IMR-90 (cell line): ENCODE results near the gene RAB3IL1. TPM values are rescaled to one million over a fixed set of nuclear protein-coding genes. Genes with fewer than 3 reads are reported as not detected.

Experiments used
- ATAC-seq: fragments of 200-7000 bp; cut with Tn5 transposase; 2 replicates; pipeline ENCODE4 v1.9.1; 2020; ENCODE audit warnings: low read depth, mild to moderate bottlenecking, moderate library complexity
- BruUV-seq: library from RNA; stranded (reverse); fragments of 400-500 nt; replicated peaks from 2 replicates; lab custom pipeline; 2021; lab: Mats Ljungman, UMichigan
- CTCF ChIA-PET: fragments of 300-600 bp; formaldehyde crosslinking; extraction: SDS; loops from one replicate; lab custom pipeline; 2021; ENCODE audit warnings: antibody characterized with exemption; lab: Yijun Ruan, JAX
- POLR2A ChIA-PET: fragments of 300-600 bp; sonication (Branson Sonifier 250); formaldehyde crosslinking; loops from one replicate; lab custom pipeline; 2022; ENCODE audit warnings: antibody characterized with exemption; ENCODE audit not compliant: unreplicated experiment; lab: Charles Lee
- DNase-seq: peaks from one replicate; pipeline ENCODE4 v3.0.0; 2013
- H2AFZ ChIP-seq: replicated peaks from 2 replicates; pipeline ENCODE3; 2013; ENCODE audit warnings: low read length, mild to moderate bottlenecking; ENCODE audit not compliant: poor library complexity
- H2AK5ac ChIP-seq: 2 replicates; pipeline ENCODE4 v1.6.1; 2013; ENCODE audit warnings: low read depth, low read length, inconsistent platforms
- H2AK9ac ChIP-seq: replicated peaks from 2 replicates; pipeline ENCODE3; 2013; ENCODE audit warnings: mild to moderate bottlenecking, low read depth, low read length, moderate library complexity; ENCODE audit not compliant: poor library complexity
- H2BK120ac ChIP-seq: 2 replicates; pipeline ENCODE4 v1.6.1; 2013; ENCODE audit warnings: low read depth, low read length, inconsistent platforms
- H2BK15ac ChIP-seq: 3 replicates; pipeline ENCODE4 v1.6.1; 2013; ENCODE audit warnings: low read depth, low read length, inconsistent platforms
- H2BK20ac ChIP-seq: 2 replicates; pipeline ENCODE4 v1.6.1; 2013; ENCODE audit warnings: low read depth, mild to moderate bottlenecking, inconsistent platforms, low read length, moderate library complexity
- H2BK5ac ChIP-seq: 2 replicates; pipeline ENCODE4 v1.6.1; 2013; ENCODE audit warnings: mild to moderate bottlenecking, low read depth, low read length, inconsistent platforms; ENCODE audit not compliant: poor library complexity, severe bottlenecking
- H3K14ac ChIP-seq: replicated peaks from 2 replicates; pipeline ENCODE4 v1.6.1; 2013; ENCODE audit warnings: low read depth, low read length, inconsistent platforms
- H3K18ac ChIP-seq: 2 replicates; pipeline ENCODE4 v1.6.1; 2013; ENCODE audit warnings: low read depth, low read length, control low read depth
- H3K23ac ChIP-seq: 2 replicates; pipeline ENCODE4 v1.6.1; 2013; ENCODE audit warnings: low read depth, low read length, inconsistent platforms
- H3K27ac ChIP-seq: 2 replicates; pipeline ENCODE4 v1.5.1; 2013; ENCODE audit warnings: mild to moderate bottlenecking, control low read depth, low read length; ENCODE audit not compliant: insufficient read depth
- H3K27me3 ChIP-seq: 2 replicates; pipeline ENCODE4 v1.6.1; 2013; ENCODE audit warnings: low read length; ENCODE audit not compliant: control insufficient read depth, insufficient read depth
- H3K36me3 ChIP-seq: 2 replicates; pipeline ENCODE4 v1.6.1; 2013; ENCODE audit warnings: low read length, mixed read lengths; ENCODE audit not compliant: control insufficient read depth, insufficient read depth
- H3K4ac ChIP-seq: 2 replicates; pipeline ENCODE4 v1.6.1; 2013; ENCODE audit warnings: low read depth, low read length, inconsistent platforms
- H3K4me1 ChIP-seq: 2 replicates; pipeline ENCODE4 v1.6.1; 2013; ENCODE audit warnings: low read length, mixed read lengths; ENCODE audit not compliant: control insufficient read depth, insufficient read depth
- H3K4me2 ChIP-seq: 2 replicates; pipeline ENCODE4 v1.6.1; 2013; ENCODE audit warnings: low read depth, mild to moderate bottlenecking, control low read depth, low read length, moderate library complexity
- H3K4me3 ChIP-seq: 2 replicates; pipeline ENCODE4 v1.5.1; 2013; ENCODE audit warnings: low read depth, mild to moderate bottlenecking, control low read depth, low read length, moderate library complexity; ENCODE audit not compliant: insufficient read depth
- H3K56ac ChIP-seq: 2 replicates; pipeline ENCODE4 v1.6.1; 2013; ENCODE audit warnings: low read length, inconsistent platforms; ENCODE audit not compliant: insufficient read depth; ENCODE audit errors: extremely low read depth
- H3K79me1 ChIP-seq, 2 experiments: 2 replicates each; pipeline ENCODE4 v1.6.1; 2013; ENCODE audit warnings: low read length in 2 of 2, inconsistent platforms in 1 of 2, low read depth in 1 of 2
- H3K9ac ChIP-seq: 2 replicates; pipeline ENCODE4 v1.6.1; 2013; ENCODE audit warnings: low read depth, low read length, control low read depth
- H3K9me1 ChIP-seq: 2 replicates; pipeline ENCODE4 v1.6.1; 2013; ENCODE audit warnings: low read length, inconsistent platforms; ENCODE audit not compliant: insufficient read depth
- H3K9me3 ChIP-seq: 2 replicates; pipeline ENCODE4 v1.6.1; 2013; ENCODE audit warnings: low read length; ENCODE audit not compliant: control insufficient read depth, insufficient read depth
- H4K20me1 ChIP-seq: 2 replicates; pipeline ENCODE4 v1.6.1; 2013; ENCODE audit warnings: low read length, inconsistent platforms; ENCODE audit not compliant: insufficient read depth
- H4K5ac ChIP-seq: 2 replicates; pipeline ENCODE4 v1.6.1; 2013; ENCODE audit warnings: mild to moderate bottlenecking, low read depth, low read length, control low read depth
- H4K8ac ChIP-seq, 2 experiments: 2 replicates each; pipeline ENCODE4 v1.6.1; 2013; ENCODE audit warnings: low read depth in 2 of 2, low read length in 2 of 2, control low read depth in 1 of 2, inconsistent platforms in 1 of 2
- H4K91ac ChIP-seq: 2 replicates; pipeline ENCODE4 v1.6.1; 2013; ENCODE audit warnings: low read depth, low read length, inconsistent platforms; ENCODE audit not compliant: insufficient read depth
- CEBPB ChIP-seq: IDR thresholded peaks from 2 replicates; pipeline ENCODE4 v1.6.1; 2012; ENCODE audit warnings: low read depth, low read length, improper control_type of control experiment
- CHD1 ChIP-seq: IDR thresholded peaks from 2 replicates; pipeline ENCODE4 v1.6.1; 2012; ENCODE audit warnings: low read depth, low read length, improper control_type of control experiment
- FOS ChIP-seq: fragments of 150-350 bp; IDR thresholded peaks from 2 replicates; pipeline ENCODE4 v1.6.1; 2016; ENCODE audit warnings: low read depth, low read length
- MAFK ChIP-seq: IDR thresholded peaks from 2 replicates; pipeline ENCODE4 v1.6.1; 2012; ENCODE audit warnings: low read depth, low read length, improper control_type of control experiment
- MAZ ChIP-seq: IDR thresholded peaks from 2 replicates; pipeline ENCODE4 v1.6.1; 2012; ENCODE audit warnings: low read depth, mild to moderate bottlenecking, low read length, improper control_type of control experiment, moderate library complexity, borderline replicate concordance
- MXI1 ChIP-seq: IDR thresholded peaks from 2 replicates; pipeline ENCODE4 v1.6.1; 2012; ENCODE audit warnings: low read depth, mild to moderate bottlenecking, low read length, moderate library complexity, borderline replicate concordance
- NFE2L2 ChIP-seq: fragments of 150-350 bp; IDR thresholded peaks from 2 replicates; pipeline ENCODE4 v1.6.1; 2016; ENCODE audit warnings: low read depth, mild to moderate bottlenecking, low read length
- POLR2A ChIP-seq: IDR thresholded peaks from 2 replicates; pipeline ENCODE4 v1.6.1; 2012; ENCODE audit warnings: mild to moderate bottlenecking, low read depth, low read length
- RAD21 ChIP-seq: IDR thresholded peaks from 2 replicates; pipeline ENCODE4 v1.6.1; 2012; ENCODE audit warnings: low read length, improper control_type of control experiment
- RCOR1 ChIP-seq: IDR thresholded peaks from 2 replicates; pipeline ENCODE4 v1.6.1; 2012; ENCODE audit warnings: mild to moderate bottlenecking, low read length, improper control_type of control experiment; ENCODE audit not compliant: insufficient replicate concordance
- RFX5 ChIP-seq: IDR thresholded peaks from 2 replicates; pipeline ENCODE4 v1.8.0; 2012; ENCODE audit warnings: low read depth, mild to moderate bottlenecking, low read length, moderate library complexity
- SMC3 ChIP-seq: fragments of 150-350 bp; IDR thresholded peaks from 2 replicates; pipeline ENCODE4 v1.6.1; 2016; ENCODE audit warnings: low read depth, mild to moderate bottlenecking, antibody characterized with exemption, low read length, moderate library complexity
- WGBS, 2 experiments: methylation state at CpG; one replicate each; pipeline versions ENCODE4 v1.1.5 to v1.1.7; 2013; ENCODE audit warnings: missing lambda C conversion rate in 2 of 2; ENCODE audit not compliant: insufficient read length in 1 of 2; ENCODE audit errors: extremely low coverage in 2 of 2; 5-methylcytosine and 5-hydroxymethylcytosine counted together
- dilution Hi-C: fragments of 300-500 bp; cut with HindIII; formaldehyde crosslinking; loops from one replicate; pipeline ENCODE4 v1.14.3; 2018; ENCODE audit warnings: low sequenced_read_pairs; ENCODE audit not compliant: unreplicated experiment
- in situ Hi-C: fragments of 300-500 bp; cut with MboI; formaldehyde crosslinking; loops from 3 replicates; pipeline ENCODE4 v1.14.3; 2019; ENCODE audit warnings: low sequenced_read_pairs, inconsistent platforms, mixed read lengths
- intact Hi-C: fragments of 100-400 bp; cut with micrococcal nuclease; formaldehyde crosslinking; loops from 2 replicates; pipeline ENCODE4 v1.10.0; 2022
- polyA plus RNA-seq, 3 experiments: library from polyadenylated mRNA; depleted of rRNA; stranded (reverse); fragments of >200 nt; gene quantifications; 2 replicates each; pipeline ENCODE4 v1.2.3, GENCODE V29; 2012; ENCODE audit warnings: low replicate concordance in 1 of 3
- total RNA-seq: library from RNA; depleted of rRNA; stranded (reverse); fragments of >200 nt; gene quantifications from 2 replicates; pipeline ENCODE4 v1.2.3, GENCODE V29; 2012
- TF ChIP-seq, protein P1 (sequence below): fragments of 150-350 bp; IDR thresholded peaks from 2 replicates; pipeline ENCODE4 v1.6.1; 2016; ENCODE audit warnings: low read depth, mild to moderate bottlenecking, low read length, moderate library complexity, borderline replicate concordance
- TF ChIP-seq, protein P2 (sequence below): fragments of 150-350 bp; IDR thresholded peaks from 2 replicates; pipeline ENCODE4 v1.6.1; 2017; ENCODE audit warnings: mild to moderate bottlenecking, antibody characterized with exemption, low read length, low read depth
- TF ChIP-seq, protein P3 (sequence below): conservative IDR thresholded peaks from 2 replicates; pipeline ENCODE4 v1.5.1; 2012; ENCODE audit warnings: mild to moderate bottlenecking, low read depth, low read length, improper control_type of control experiment

Gene RAB3IL1
- total and polyA plus RNA-seq, 2 of the 4 experiments (the other 2 are of a cell fraction): 0.72 to 1.9 TPM

DNA sequence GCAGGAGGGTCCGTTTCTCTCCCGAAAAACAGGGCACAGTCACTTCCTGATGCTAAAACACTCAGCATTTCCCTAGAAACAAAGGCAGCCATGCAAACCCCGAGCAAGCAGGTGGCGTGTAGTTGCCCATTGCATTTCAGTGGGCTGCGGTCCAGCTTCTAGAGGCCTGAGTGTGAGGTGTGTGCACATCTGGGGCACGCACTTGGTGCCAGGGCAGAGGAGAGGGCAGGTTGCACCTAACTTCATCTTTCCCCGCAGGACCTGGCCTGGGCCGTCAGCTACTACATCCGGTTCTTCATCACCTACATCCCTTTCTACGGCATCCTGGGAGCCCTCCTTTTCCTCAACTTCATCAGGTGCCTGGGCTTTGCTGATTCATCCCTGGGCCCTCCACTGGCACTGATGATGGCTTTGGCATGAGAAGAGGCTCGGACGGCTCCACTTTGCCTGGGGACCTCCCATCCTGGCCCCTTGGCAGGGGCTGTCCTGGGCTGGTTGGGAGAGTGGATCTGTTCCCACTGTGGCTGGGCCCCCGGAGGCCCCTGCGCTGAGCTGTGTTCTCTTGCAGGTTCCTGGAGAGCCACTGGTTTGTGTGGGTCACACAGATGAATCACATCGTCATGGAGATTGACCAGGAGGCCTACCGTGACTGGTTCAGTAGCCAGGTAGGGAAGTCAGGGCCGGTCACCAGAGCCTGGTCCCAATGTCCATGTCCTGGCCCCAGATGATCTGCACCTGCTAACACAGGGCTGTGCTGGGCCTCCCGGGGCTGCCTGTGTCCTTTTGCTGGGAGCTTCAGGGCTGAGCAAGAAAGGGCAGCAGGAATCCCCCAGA is 54.4 kb downstream of the RAB3IL1 start:
- no peaks in the 10 kb centered on the region for H3K9me1 ChIP-seq
- H3K79me1 ChIP-seq: no peaks in the 10 kb centered on the region
- no peaks in the 10 kb centered on the region for H4K20me1 ChIP-seq
- no peak overlapping the region for H3K56ac ChIP-seq
- no peak overlapping the region for H2BK120ac ChIP-seq
- no peak overlapping the region for H4K8ac ChIP-seq
- DNase-seq (no peak), ATAC-seq (no peak)
- no peak overlapping the region for H4K5ac ChIP-seq
- no peak overlapping the region for H3K18ac ChIP-seq
- H2AK9ac ChIP-seq: no peak overlapping the region
- H3K36me3 ChIP-seq: peaks cover 41% of the 10 kb centered on the region
- H2AK5ac ChIP-seq: no peak overlapping the region
- no peak overlapping the region for H3K27ac ChIP-seq
- H3K4me1 ChIP-seq: no peaks in the 10 kb centered on the region
- no peak overlapping the region for H3K23ac ChIP-seq
- no CpG with 5 or more reads among the region's 18 CpGs for WGBS, 2 experiments
- H2BK20ac ChIP-seq: no peak overlapping the region
- H3K4me3 ChIP-seq: no peak overlapping the region
- no peak overlapping the region for H4K91ac ChIP-seq
- no peak overlapping the region for H3K4ac ChIP-seq
- no peak overlapping the region for H3K4me2 ChIP-seq
- in situ Hi-C loops (loop anchor here (25.0 kb wide), 1 partner anchor 449 kb away; no protein-coding TSS in a partner anchor), intact Hi-C loops (no loop called here), dilution Hi-C loops (no loop called here)
- CTCF ChIA-PET: no interaction called here
- no peaks in the 10 kb centered on the region for H3K27me3 ChIP-seq
- H2BK5ac ChIP-seq: no peak overlapping the region
- H3K9ac ChIP-seq: no peak overlapping the region
- H2AFZ ChIP-seq: no peak overlapping the region
- POLR2A ChIA-PET: no interaction called here
- H3K14ac ChIP-seq: no peak overlapping the region
- H2BK15ac ChIP-seq: no peak overlapping the region
- no peaks in the 10 kb centered on the region for H3K9me3 ChIP-seq
- BruUV-seq: no TSS peak
- TF ChIP-seq POLR2A: no peak
- no peak for TF ChIP-seq CHD1
- TF ChIP-seq MAFK: no peak
- TF ChIP-seq CEBPB: no peak
- TF ChIP-seq, protein P1, sequence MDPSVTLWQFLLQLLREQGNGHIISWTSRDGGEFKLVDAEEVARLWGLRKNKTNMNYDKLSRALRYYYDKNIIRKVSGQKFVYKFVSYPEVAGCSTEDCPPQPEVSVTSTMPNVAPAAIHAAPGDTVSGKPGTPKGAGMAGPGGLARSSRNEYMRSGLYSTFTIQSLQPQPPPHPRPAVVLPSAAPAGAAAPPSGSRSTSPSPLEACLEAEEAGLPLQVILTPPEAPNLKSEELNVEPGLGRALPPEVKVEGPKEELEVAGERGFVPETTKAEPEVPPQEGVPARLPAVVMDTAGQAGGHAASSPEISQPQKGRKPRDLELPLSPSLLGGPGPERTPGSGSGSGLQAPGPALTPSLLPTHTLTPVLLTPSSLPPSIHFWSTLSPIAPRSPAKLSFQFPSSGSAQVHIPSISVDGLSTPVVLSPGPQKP: no peak
- no peak for TF ChIP-seq SMC3
- TF ChIP-seq NFE2L2: no peak
- TF ChIP-seq FOS: no peak
- TF ChIP-seq RCOR1: no peak
- TF ChIP-seq RAD21: no peak
- TF ChIP-seq, protein P2, sequence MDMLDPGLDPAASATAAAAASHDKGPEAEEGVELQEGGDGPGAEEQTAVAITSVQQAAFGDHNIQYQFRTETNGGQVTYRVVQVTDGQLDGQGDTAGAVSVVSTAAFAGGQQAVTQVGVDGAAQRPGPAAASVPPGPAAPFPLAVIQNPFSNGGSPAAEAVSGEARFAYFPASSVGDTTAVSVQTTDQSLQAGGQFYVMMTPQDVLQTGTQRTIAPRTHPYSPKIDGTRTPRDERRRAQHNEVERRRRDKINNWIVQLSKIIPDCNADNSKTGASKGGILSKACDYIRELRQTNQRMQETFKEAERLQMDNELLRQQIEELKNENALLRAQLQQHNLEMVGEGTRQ: no peak
- TF ChIP-seq, protein P3, sequence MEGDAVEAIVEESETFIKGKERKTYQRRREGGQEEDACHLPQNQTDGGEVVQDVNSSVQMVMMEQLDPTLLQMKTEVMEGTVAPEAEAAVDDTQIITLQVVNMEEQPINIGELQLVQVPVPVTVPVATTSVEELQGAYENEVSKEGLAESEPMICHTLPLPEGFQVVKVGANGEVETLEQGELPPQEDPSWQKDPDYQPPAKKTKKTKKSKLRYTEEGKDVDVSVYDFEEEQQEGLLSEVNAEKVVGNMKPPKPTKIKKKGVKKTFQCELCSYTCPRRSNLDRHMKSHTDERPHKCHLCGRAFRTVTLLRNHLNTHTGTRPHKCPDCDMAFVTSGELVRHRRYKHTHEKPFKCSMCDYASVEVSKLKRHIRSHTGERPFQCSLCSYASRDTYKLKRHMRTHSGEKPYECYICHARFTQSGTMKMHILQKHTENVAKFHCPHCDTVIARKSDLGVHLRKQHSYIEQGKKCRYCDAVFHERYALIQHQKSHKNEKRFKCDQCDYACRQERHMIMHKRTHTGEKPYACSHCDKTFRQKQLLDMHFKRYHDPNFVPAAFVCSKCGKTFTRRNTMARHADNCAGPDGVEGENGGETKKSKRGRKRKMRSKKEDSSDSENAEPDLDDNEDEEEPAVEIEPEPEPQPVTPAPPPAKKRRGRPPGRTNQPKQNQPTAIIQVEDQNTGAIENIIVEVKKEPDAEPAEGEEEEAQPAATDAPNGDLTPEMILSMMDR: no peak
- no peak for TF ChIP-seq MAZ
- TF ChIP-seq MXI1: no peak
- no peak for TF ChIP-seq RFX5
